A549 (cell line): ENCODE results near the gene APRT. TPM values are rescaled to one million over a fixed set of nuclear protein-coding genes. Genes with fewer than 3 reads are reported as not detected.
A peak's percentile ranks its signal among the peaks of the same experiment; 100 is the strongest.

ENCODE experiments used
- ATAC-seq, 2 experiments: fragments of 200-7000 bp in 1 of 2; fragments of >200 bp in 1 of 2; cut with Nextera tagmentation in 1 of 2; cut with Tn5 transposase in 1 of 2; 3 replicates each; pipeline versions ENCODE4 v1.8.0 to v1.9.1; 2018 to 2020; ENCODE audit warnings: mild to moderate bottlenecking in 1 of 2, moderate library complexity in 1 of 2
- CTCF ChIA-PET: fragments of 300-600 bp; sonication (Branson Sonifier 250); formaldehyde crosslinking; extraction: SDS; loops from one replicate; lab custom pipeline; 2021; ENCODE audit warnings: antibody characterized with exemption, inconsistent platforms; lab: Yijun Ruan, JAX
- POLR2A ChIA-PET: fragments of 350-600 bp; formaldehyde crosslinking; extraction: SDS; loops from one replicate; lab custom pipeline; 2021; ENCODE audit warnings: antibody characterized with exemption, inconsistent platforms; lab: Yijun Ruan, JAX
- DNase-seq, 2 experiments: peaks; one replicate each; pipeline versions ENCODE4 v3.0.0 to v3.0.0-alpha.2; 2011 to 2016; ENCODE audit warnings: low read depth in 1 of 2, low spot score in 1 of 2
- FAIRE-seq: peaks from 2 replicates; lab custom pipeline; 2011; peaks lifted over from hg19 to GRCh38; lab: Jason Lieb, UNC
- H3K27ac ChIP-seq, 2 experiments: fragments of >200 bp; sonication (Bioruptor Twin); formaldehyde crosslinking; 3 replicates each; pipeline ENCODE4 v1.5.1; 2016 to 2017
- H3K4me1 ChIP-seq: fragments of >200 bp; sonication (Bioruptor Twin); formaldehyde crosslinking; 3 replicates; pipeline ENCODE4 v1.6.1; 2016
- H3K4me2 ChIP-seq: fragments of >200 bp; sonication (Bioruptor Twin); formaldehyde crosslinking; 3 replicates; pipeline ENCODE4 v1.6.1; 2016
- H3K4me3 ChIP-seq: fragments of >200 bp; sonication (Bioruptor Twin); formaldehyde crosslinking; 3 replicates; pipeline ENCODE4 v1.5.1; 2016
- H3K9me3 ChIP-seq: fragments of >200 bp; sonication (Bioruptor Twin); formaldehyde crosslinking; 3 replicates; pipeline ENCODE4 v1.6.1; 2016
- CHD4 ChIP-seq: fragments of 200-600 bp; sonication (generic); IDR thresholded peaks from 2 replicates; pipeline ENCODE4 v1.6.1; 2016; ENCODE audit warnings: antibody characterized with exemption, mild to moderate bottlenecking, borderline replicate concordance
- EHMT2 ChIP-seq: fragments of 200-600 bp; sonication (generic); IDR thresholded peaks from 2 replicates; pipeline ENCODE4 v1.6.1; 2016; ENCODE audit warnings: antibody characterized with exemption, low read depth, mild to moderate bottlenecking, moderate library complexity
- EP300 ChIP-seq, 2 experiments: fragments of >200 bp; sonication (Bioruptor Twin); formaldehyde crosslinking; IDR thresholded peaks; 2 replicates in 1 of 2; 3 replicates in 1 of 2; pipeline ENCODE4 v1.6.1; 2016 to 2017
- FOSB ChIP-seq: fragments of 250-450 bp; sonication (Bioruptor Pico); IDR thresholded peaks from 2 replicates; pipeline ENCODE4 v1.5.0; 2020; ENCODE audit warnings: mild to moderate bottlenecking, moderate library complexity
- FOXS1 ChIP-seq: fragments of 250-450 bp; sonication (Bioruptor Pico); IDR thresholded peaks from 2 replicates; pipeline ENCODE4 v1.5.0; 2020; ENCODE audit warnings: mild to moderate bottlenecking, moderate library complexity
- GATA3 ChIP-seq: IDR thresholded peaks from 2 replicates; pipeline ENCODE4 v1.6.1; 2012; ENCODE audit warnings: borderline replicate concordance
- HDAC2 ChIP-seq: fragments of 200-600 bp; sonication (generic); IDR thresholded peaks from 2 replicates; pipeline ENCODE4 v1.6.1; 2016
- HEYL ChIP-seq: fragments of 250-450 bp; sonication (Bioruptor Pico); IDR thresholded peaks from 2 replicates; pipeline ENCODE4 v1.8.0; 2021; ENCODE audit warnings: mild to moderate bottlenecking, moderate library complexity
- HOXB13 ChIP-seq: fragments of 250-450 bp; sonication (Bioruptor Pico); IDR thresholded peaks from 2 replicates; pipeline ENCODE4 v1.5.0; 2020; ENCODE audit warnings: low read depth, mild to moderate bottlenecking, moderate library complexity
- HOXB5 ChIP-seq: fragments of 250-450 bp; sonication (Bioruptor Pico); IDR thresholded peaks from 2 replicates; pipeline ENCODE4 v1.5.0; 2020; ENCODE audit warnings: mild to moderate bottlenecking, moderate library complexity
- JUN ChIP-seq, 2 experiments: fragments of >200 bp; sonication (Bioruptor Twin); formaldehyde crosslinking; IDR thresholded peaks; 2 replicates in 1 of 2; 3 replicates in 1 of 2; pipeline ENCODE4 v1.6.1; 2016 to 2017
- JUNB ChIP-seq: fragments of >200 bp; sonication (Bioruptor Twin); formaldehyde crosslinking; IDR thresholded peaks from 2 replicates; pipeline ENCODE4 v1.6.1; 2016
- KDM1A ChIP-seq: fragments of 200-600 bp; sonication (generic); IDR thresholded peaks from 2 replicates; pipeline ENCODE4 v1.6.1; 2016; ENCODE audit warnings: low read depth, mild to moderate bottlenecking
- MAFK ChIP-seq: fragments of 450-650 bp; IDR thresholded peaks from 2 replicates; pipeline ENCODE4 v1.6.1; 2014; ENCODE audit not compliant: partially characterized antibody
- MAX ChIP-seq: IDR thresholded peaks from 2 replicates; pipeline ENCODE4 v1.6.1; 2012
- NFE2L2 ChIP-seq: fragments of 150-350 bp; conservative IDR thresholded peaks from 2 replicates; pipeline ENCODE4 v1.6.1; 2014; ENCODE audit warnings: low read length
- NR3C1 ChIP-seq: fragments of >200 bp; sonication (Bioruptor Twin); formaldehyde crosslinking; IDR thresholded peaks from 3 replicates; pipeline ENCODE4 v1.6.1; 2017
- RNF2 ChIP-seq: fragments of 200-600 bp; sonication (generic); IDR thresholded peaks from 2 replicates; pipeline ENCODE4 v1.6.1; 2016; ENCODE audit warnings: low read depth, mild to moderate bottlenecking, antibody characterized with exemption, moderate library complexity, borderline replicate concordance
- USF2 ChIP-seq: fragments of 450-650 bp; IDR thresholded peaks from 2 replicates; pipeline ENCODE4 v1.6.1; 2014; ENCODE audit warnings: antibody characterized with exemption
- ZNF302 ChIP-seq: fragments of 250-450 bp; sonication (Bioruptor Pico); IDR thresholded peaks from 2 replicates; pipeline ENCODE4 v1.9.0; 2021; ENCODE audit warnings: inconsistent platforms, mild to moderate bottlenecking, moderate library complexity
- ZSCAN20 ChIP-seq: fragments of 250-450 bp; sonication (Bioruptor Pico); IDR thresholded peaks from 2 replicates; pipeline ENCODE4 v1.8.0; 2022; ENCODE audit warnings: mild to moderate bottlenecking, moderate library complexity
- WGBS: methylation state at CpG from one replicate; pipeline ENCODE4 v1.1.6; 2017; ENCODE audit errors: missing lambda C conversion rate; 5-methylcytosine and 5-hydroxymethylcytosine counted together
- polyA plus RNA-seq, 4 experiments: library from polyadenylated mRNA; depleted of rRNA in 3 of 4; stranded (reverse); fragments of >200 nt; fragmentation: RNase III in 1 of 4; extraction: RNeasy Plus Mini Kit Qiagen cat#74134 plus additional on column Dnase treatment in 1 of 4; gene quantifications; 2 replicates in 3 of 4; 3 replicates in 1 of 4; pipeline ENCODE4 v1.2.3, GENCODE V29; 2011 to 2017
- TF ChIP-seq, protein P1 (sequence below): fragments of 250-450 bp; sonication (Bioruptor Pico); IDR thresholded peaks from 2 replicates; pipeline ENCODE4 v1.5.0; 2020; ENCODE audit warnings: low read depth, mild to moderate bottlenecking, moderate library complexity
- TF ChIP-seq, protein P2 (sequence below): fragments of >200 bp; sonication (Bioruptor Twin); formaldehyde crosslinking; IDR thresholded peaks from 2 replicates; pipeline ENCODE4 v1.6.1; 2016
- TF ChIP-seq, protein P3 (sequence below): fragments of >200 bp; sonication (Bioruptor Twin); formaldehyde crosslinking; IDR thresholded peaks from 3 replicates; pipeline ENCODE4 v1.5.1; 2016

Gene APRT
- polyA plus RNA-seq, 2 of the 4 experiments (the other 2 are of a cell fraction): 115 to 258 TPM

DNA sequence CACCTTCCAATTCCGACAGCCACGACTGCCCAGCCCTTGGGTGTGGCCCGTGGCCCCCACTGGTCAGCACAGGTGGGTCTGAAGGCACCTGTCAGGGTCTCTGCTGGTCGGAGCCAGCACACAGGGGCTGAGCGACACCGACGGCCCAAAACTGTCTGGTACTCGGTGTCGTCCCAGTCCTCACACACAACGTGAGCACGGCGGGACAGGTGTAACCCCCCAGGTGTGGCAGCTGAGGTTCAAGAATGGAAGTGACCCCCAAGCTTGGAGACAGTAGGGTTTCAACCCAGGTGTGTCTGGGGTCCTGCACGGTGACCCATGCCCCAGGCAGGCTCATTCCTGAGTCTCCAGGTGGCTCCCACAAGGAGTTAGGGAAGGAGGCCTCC is 44.0 kb upstream of the APRT start (continued):
- TF ChIP-seq USF2 (no peak), EP300 (IDR thresholded peaks at IDR 0.05) (no peak)

DNA sequence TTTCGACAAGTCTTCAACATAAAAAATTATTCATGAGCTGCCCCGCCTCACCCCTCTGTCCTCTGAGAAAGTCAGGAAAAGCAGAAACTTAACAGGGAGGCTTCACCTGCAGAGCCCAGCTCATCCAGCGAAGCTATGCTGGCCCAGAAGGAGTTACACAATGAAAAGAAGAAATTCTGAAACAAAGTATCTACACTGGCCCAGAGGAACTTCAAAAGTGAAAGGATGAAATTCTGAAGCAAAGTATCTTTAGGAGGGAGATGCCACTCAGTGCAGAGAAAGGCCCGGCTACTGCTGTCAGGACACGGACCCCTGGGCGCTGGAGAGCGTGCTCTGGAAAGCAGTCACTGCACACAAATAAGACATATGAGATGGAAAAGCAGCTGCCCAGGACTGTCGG is 43.4 kb upstream of the APRT start:
- CTCF ChIA-PET: interaction anchor here (1.1 to 1.7 kb wide), 2 partner anchors 43 to 313 kb away, joined by 3 to 8 read pairs; partner anchors contain the start of gene APRT
- no peak for FAIRE-seq

DNA sequence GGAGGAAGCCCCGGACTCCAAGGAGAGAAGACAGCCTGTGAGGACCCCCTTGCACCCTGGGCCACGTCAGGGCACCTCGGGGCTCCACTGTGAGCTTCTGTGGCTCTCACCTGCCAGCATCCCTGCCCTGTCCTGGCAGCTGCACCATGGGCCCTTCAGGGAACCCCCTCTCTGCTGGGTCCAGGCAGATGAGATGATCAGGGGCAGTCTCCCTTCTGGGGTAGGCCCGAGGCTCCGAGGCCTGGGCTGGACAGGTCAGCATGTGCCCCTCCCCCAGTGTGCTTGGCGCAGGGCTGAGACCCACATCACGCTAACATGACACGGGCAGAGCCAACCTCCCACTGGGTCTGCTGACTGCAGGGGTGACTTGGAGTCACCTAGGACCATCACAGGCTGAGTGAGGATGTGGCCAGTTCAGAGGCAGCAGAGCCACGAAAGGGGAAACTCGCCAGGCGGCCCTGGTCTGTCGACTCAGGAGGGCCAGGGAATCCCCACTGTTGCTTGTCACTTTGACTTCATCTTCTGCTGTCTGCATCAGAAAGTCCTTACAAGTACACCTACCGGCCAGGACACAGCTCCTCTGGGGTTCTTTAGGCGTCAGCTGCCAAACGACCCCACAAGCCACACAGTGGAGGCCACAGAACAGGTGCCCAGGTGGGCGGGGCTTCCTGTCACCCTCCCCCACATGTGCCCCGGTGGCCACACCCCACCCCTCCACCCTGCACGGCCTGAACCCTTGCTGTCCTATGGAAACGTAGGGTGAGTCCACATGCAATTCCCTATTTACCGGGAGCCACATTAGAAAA is 42.8 kb upstream of the APRT start:
- H3K27ac ChIP-seq: no peak overlapping the region
- ChIA-PET CTCF (interaction anchor here (1.0 to 1.7 kb wide), 4 partner anchors 38 to 313 kb away, joined by 3 to 8 read pairs (median 4); partner anchors contain the start of gene APRT), POLR2A (no interaction called here)
- H3K9me3 ChIP-seq: no peaks in the 10 kb centered on the region
- no peak for TF ChIP-seq FOXS1 (CRISPR knock-in tag)
- no peak for TF ChIP-seq GATA3
- TF ChIP-seq RNF2: no peak
- no peak for TF ChIP-seq ZSCAN20
- no peak for TF ChIP-seq HDAC2
- TF ChIP-seq MAX: no peak
- TF ChIP-seq, all 56 proteins: peak for 0
- ATAC-seq: no peak
- 75% methylated on average over 15 of the region's 20 CpGs for WGBS
- H3K4me1 ChIP-seq: peaks cover 19% of the 10 kb centered on the region
- no peak for FAIRE-seq
- H3K4me3 ChIP-seq: no peak overlapping the region
- no peak overlapping the region for H3K4me2 ChIP-seq
- no peak for DNase-seq

More for the DNA sequence above, 43.4 kb upstream of the APRT start:
- H3K4me1 ChIP-seq: peaks cover 19% of the 10 kb centered on the region
- TF ChIP-seq FOSB (CRISPR knock-in tag) (no peak), HOXB13 (CRISPR knock-in tag) (no peak), JUN (IDR thresholded peaks at IDR 0.05) (no peak), HOXB5 (CRISPR knock-in tag) (no peak), NR3C1 (no peak), EP300 (IDR thresholded peaks at IDR 0.05) (no peak), JUNB (no peak), ZNF302 (CRISPR knock-in tag) (no peak), HEYL (CRISPR knock-in tag) (no peak), NFE2L2 (no peak), EHMT2 (no peak), USF2 (no peak), KDM1A (no peak), CHD4 (no peak), MAFK (no peak)
- TF ChIP-seq, protein P1, sequence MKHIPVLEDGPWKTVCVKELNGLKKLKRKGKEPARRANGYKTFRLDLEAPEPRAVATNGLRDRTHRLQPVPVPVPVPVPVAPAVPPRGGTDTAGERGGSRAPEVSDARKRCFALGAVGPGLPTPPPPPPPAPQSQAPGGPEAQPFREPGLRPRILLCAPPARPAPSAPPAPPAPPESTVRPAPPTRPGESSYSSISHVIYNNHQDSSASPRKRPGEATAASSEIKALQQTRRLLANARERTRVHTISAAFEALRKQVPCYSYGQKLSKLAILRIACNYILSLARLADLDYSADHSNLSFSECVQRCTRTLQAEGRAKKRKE (CRISPR knock-in tag): no peak
- TF ChIP-seq, protein P2, sequence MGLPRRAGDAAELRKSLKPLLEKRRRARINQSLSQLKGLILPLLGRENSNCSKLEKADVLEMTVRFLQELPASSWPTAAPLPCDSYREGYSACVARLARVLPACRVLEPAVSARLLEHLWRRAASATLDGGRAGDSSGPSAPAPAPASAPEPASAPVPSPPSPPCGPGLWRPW: no peak
- TF ChIP-seq, protein P3, sequence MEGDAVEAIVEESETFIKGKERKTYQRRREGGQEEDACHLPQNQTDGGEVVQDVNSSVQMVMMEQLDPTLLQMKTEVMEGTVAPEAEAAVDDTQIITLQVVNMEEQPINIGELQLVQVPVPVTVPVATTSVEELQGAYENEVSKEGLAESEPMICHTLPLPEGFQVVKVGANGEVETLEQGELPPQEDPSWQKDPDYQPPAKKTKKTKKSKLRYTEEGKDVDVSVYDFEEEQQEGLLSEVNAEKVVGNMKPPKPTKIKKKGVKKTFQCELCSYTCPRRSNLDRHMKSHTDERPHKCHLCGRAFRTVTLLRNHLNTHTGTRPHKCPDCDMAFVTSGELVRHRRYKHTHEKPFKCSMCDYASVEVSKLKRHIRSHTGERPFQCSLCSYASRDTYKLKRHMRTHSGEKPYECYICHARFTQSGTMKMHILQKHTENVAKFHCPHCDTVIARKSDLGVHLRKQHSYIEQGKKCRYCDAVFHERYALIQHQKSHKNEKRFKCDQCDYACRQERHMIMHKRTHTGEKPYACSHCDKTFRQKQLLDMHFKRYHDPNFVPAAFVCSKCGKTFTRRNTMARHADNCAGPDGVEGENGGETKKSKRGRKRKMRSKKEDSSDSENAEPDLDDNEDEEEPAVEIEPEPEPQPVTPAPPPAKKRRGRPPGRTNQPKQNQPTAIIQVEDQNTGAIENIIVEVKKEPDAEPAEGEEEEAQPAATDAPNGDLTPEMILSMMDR: no peak
- TF ChIP-seq, all 56 proteins: peak for 0
- peak overlapping the region; percentile 89; the same call in 2 of the 3 replicates for H3K4me2 ChIP-seq
- H3K27ac ChIP-seq: no peak overlapping the region
- 83% methylated on average over 8 of the region's 8 CpGs for WGBS
- ATAC-seq (no peak), DNase-seq (no peak)
- no peaks in the 10 kb centered on the region for H3K9me3 ChIP-seq
- POLR2A ChIA-PET: no interaction called here
- no peak overlapping the region for H3K4me3 ChIP-seq
